IgD-negative memory B cell (primary cell): ENCODE data around the gene STK36. TPM values are rescaled to one million over a fixed set of nuclear protein-coding genes. Genes with fewer than 3 reads are reported as not detected.

Experiments
- H3K27ac Mint-ChIP-seq, 3 donors: one replicate each; pipeline ENCODE4 v1.8.0; 2020 to 2022; ENCODE audit warnings: mild to moderate bottlenecking in 3 of 3, mixed read lengths in 3 of 3, moderate library complexity in 1 of 3
- H3K27me3 Mint-ChIP-seq: one replicate; pipeline ENCODE4 v1.8.0; 2021; ENCODE audit warnings: mixed read lengths
- H3K36me3 Mint-ChIP-seq: one replicate; pipeline ENCODE4 v1.8.0; 2020; ENCODE audit warnings: mild to moderate bottlenecking, mixed read lengths
- H3K4me1 Mint-ChIP-seq, 3 donors: one replicate each; pipeline ENCODE4 v1.8.0; 2020 to 2022; ENCODE audit warnings: mixed read lengths in 3 of 3, mild to moderate bottlenecking in 1 of 3
- H3K4me3 Mint-ChIP-seq, 4 donors: one replicate each; pipeline ENCODE4 v1.8.0; 2020 to 2022; ENCODE audit warnings: mild to moderate bottlenecking in 4 of 4, mixed read lengths in 4 of 4, moderate library complexity in 3 of 4
- H3K9me3 Mint-ChIP-seq, 3 donors: one replicate each; pipeline ENCODE4 v1.8.0; 2020 to 2021; ENCODE audit warnings: mixed read lengths in 3 of 3, mild to moderate bottlenecking in 1 of 3
- polyA plus RNA-seq: library from polyadenylated mRNA; unstranded; fragments of 300-500 nt; fragmentation: Illumina TruSeq; gene quantifications from one replicate; pipeline ENCODE4 v1.2.3, GENCODE V29; 2021

Gene STK36
- polyA plus RNA-seq: 4.8 TPM

GRCh38 chr2:218671654-218672566, at the start of gene STK36, which contains the start of gene RNF25:
TSS of gene STK36 (plus strand) at chr2:218672086. CDS start at chr2:218672830, 744 bp downstream.
TSS of gene RNF25 (minus strand) at chr2:218672002. CDS start at chr2:218671970, 32 bp downstream.
- H3K4me3 Mint-ChIP-seq: peak within 1 kb of the TSS; percentile 95 to 100 (median 98)
- H3K4me1 Mint-ChIP-seq: peaks cover 19 to 23% (median 21%) of the 10 kb centered on the region in 3 donors
- no peaks in the 10 kb centered on the region for H3K9me3 Mint-ChIP-seq
- H3K27me3 Mint-ChIP-seq: no peaks in the 10 kb centered on the region
- H3K36me3 Mint-ChIP-seq: peaks cover 3% of the 10 kb centered on the region
- H3K27ac Mint-ChIP-seq: peak within 1 kb of the TSS; percentile 97 to 98 (median 98)

GRCh38 chr2:218622606-218623365, 49.1 kb upstream of the STK36 start:
- Mint-ChIP-seq H3K9me3 (no peaks in the 10 kb centered on the region), H3K27ac (no peak overlapping the region), H3K27me3 (no peaks in the 10 kb centered on the region), H3K4me3 (no peak overlapping the region), H3K4me1 (peaks cover 0 to 2% (median 2%) of the 10 kb centered on the region in 3 donors), H3K36me3 (no peaks in the 10 kb centered on the region)

GRCh38 chr2:218623366-218623705, 48.5 kb upstream of the STK36 start:
- Mint-ChIP-seq H3K27me3 (no peaks in the 10 kb centered on the region), H3K4me1 (peaks cover 0 to 2% (median 2%) of the 10 kb centered on the region in 3 donors), H3K27ac (peak overlapping the region in 1 of 3 donors; percentile 71), H3K4me3 (no peak overlapping the region), H3K36me3 (no peaks in the 10 kb centered on the region), H3K9me3 (no peaks in the 10 kb centered on the region)

GRCh38 chr2:218626369-218626768, 45.5 kb upstream of the STK36 start:
- H3K27ac Mint-ChIP-seq: no peak overlapping the region
- no peaks in the 10 kb centered on the region for H3K27me3 Mint-ChIP-seq
- no peaks in the 10 kb centered on the region for H3K9me3 Mint-ChIP-seq
- H3K36me3 Mint-ChIP-seq: no peaks in the 10 kb centered on the region
- peaks cover 0 to 2% (median 2%) of the 10 kb centered on the region in 3 donors for H3K4me1 Mint-ChIP-seq
- no peak overlapping the region for H3K4me3 Mint-ChIP-seq

GRCh38 chr2:218627939-218628338, 43.9 kb upstream of the STK36 start:
- H3K27me3 Mint-ChIP-seq: no peaks in the 10 kb centered on the region

GRCh38 chr2:218631837-218632236, 40.0 kb upstream of the STK36 start:
- Mint-ChIP-seq H3K4me1 (no peaks in the 10 kb centered on the region), H3K9me3 (no peaks in the 10 kb centered on the region), H3K36me3 (peaks cover 2% of the 10 kb centered on the region), H3K27ac (no peak overlapping the region), H3K27me3 (no peaks in the 10 kb centered on the region), H3K4me3 (no peak overlapping the region)

More at GRCh38 chr2:218627939-218628338, 43.9 kb upstream of the STK36 start:
- no peak overlapping the region for H3K27ac Mint-ChIP-seq
- H3K4me3 Mint-ChIP-seq: no peak overlapping the region
- no peaks in the 10 kb centered on the region for H3K9me3 Mint-ChIP-seq
- H3K4me1 Mint-ChIP-seq: peaks cover 0 to 2% (median 2%) of the 10 kb centered on the region in 3 donors
- peaks cover 2% of the 10 kb centered on the region for H3K36me3 Mint-ChIP-seq

- Mint-ChIP-seq H3K4me1 (no peaks in the 10 kb centered on the region), H3K27me3 (no peaks in the 10 kb centered on the region), H3K4me3 (no peak overlapping the region), H3K27ac (no peak overlapping the region), H3K36me3 (peaks cover 2% of the 10 kb centered on the region), H3K9me3 (no peaks in the 10 kb centered on the region)
Observed at GRCh38 chr2:218635719-218636118, 36.2 kb upstream of the STK36 start.

GRCh38 chr2:218638372-218638771, 33.5 kb upstream of the STK36 start:
- H3K27me3 Mint-ChIP-seq: no peaks in the 10 kb centered on the region
- no peaks in the 10 kb centered on the region for H3K36me3 Mint-ChIP-seq
- H3K4me1 Mint-ChIP-seq: no peaks in the 10 kb centered on the region
- H3K4me3 Mint-ChIP-seq: no peak overlapping the region
- H3K27ac Mint-ChIP-seq: no peak overlapping the region
- no peaks in the 10 kb centered on the region for H3K9me3 Mint-ChIP-seq

- H3K4me3 Mint-ChIP-seq: no peak overlapping the region
- no peaks in the 10 kb centered on the region for H3K36me3 Mint-ChIP-seq
- no peak overlapping the region for H3K27ac Mint-ChIP-seq
- no peaks in the 10 kb centered on the region for H3K27me3 Mint-ChIP-seq
- H3K4me1 Mint-ChIP-seq: no peaks in the 10 kb centered on the region
- H3K9me3 Mint-ChIP-seq: no peaks in the 10 kb centered on the region
Observed at GRCh38 chr2:218642121-218642656, 29.7 kb upstream of the STK36 start.

- Mint-ChIP-seq H3K4me1 (no peaks in the 10 kb centered on the region), H3K9me3 (no peaks in the 10 kb centered on the region), H3K36me3 (no peaks in the 10 kb centered on the region), H3K27me3 (no peaks in the 10 kb centered on the region), H3K27ac (no peak overlapping the region), H3K4me3 (no peak overlapping the region)
Observed at GRCh38 chr2:218642786-218643185, 29.1 kb upstream of the STK36 start.

- H3K36me3 Mint-ChIP-seq: no peaks in the 10 kb centered on the region
- H3K4me1 Mint-ChIP-seq: peaks cover 0 to 5% (median 3%) of the 10 kb centered on the region in 3 donors
- H3K4me3 Mint-ChIP-seq: no peak overlapping the region
- no peaks in the 10 kb centered on the region for H3K27me3 Mint-ChIP-seq
- H3K27ac Mint-ChIP-seq: no peak overlapping the region
- no peaks in the 10 kb centered on the region for H3K9me3 Mint-ChIP-seq
Observed at GRCh38 chr2:218643751-218644310, 28.1 kb upstream of the STK36 start.

- Mint-ChIP-seq H3K36me3 (no peaks in the 10 kb centered on the region), H3K4me1 (peaks cover 0 to 5% (median 3%) of the 10 kb centered on the region in 3 donors), H3K4me3 (no peak overlapping the region), H3K9me3 (no peaks in the 10 kb centered on the region), H3K27ac (no peak overlapping the region), H3K27me3 (no peaks in the 10 kb centered on the region)
Observed at GRCh38 chr2:218644721-218645120, 27.2 kb upstream of the STK36 start.

- Mint-ChIP-seq H3K4me3 (no peak overlapping the region), H3K9me3 (no peaks in the 10 kb centered on the region), H3K27ac (no peak overlapping the region), H3K27me3 (no peaks in the 10 kb centered on the region), H3K4me1 (peaks cover 0 to 5% (median 3%) of the 10 kb centered on the region in 3 donors), H3K36me3 (no peaks in the 10 kb centered on the region)
Observed at GRCh38 chr2:218645126-218645525, 26.8 kb upstream of the STK36 start.

- H3K27ac Mint-ChIP-seq: no peak overlapping the region
- H3K4me1 Mint-ChIP-seq: peaks cover 0 to 5% (median 3%) of the 10 kb centered on the region in 3 donors
- H3K4me3 Mint-ChIP-seq: no peak overlapping the region
- H3K36me3 Mint-ChIP-seq: no peaks in the 10 kb centered on the region
- H3K27me3 Mint-ChIP-seq: no peaks in the 10 kb centered on the region
- no peaks in the 10 kb centered on the region for H3K9me3 Mint-ChIP-seq
Observed at GRCh38 chr2:218648088-218648786, 23.6 kb upstream of the STK36 start.
